ENCODE data around the gene HIVEP3. TPM values are rescaled to one million over a fixed set of nuclear protein-coding genes. Genes with fewer than 3 reads are reported as not detected.
A peak's percentile ranks its signal among the peaks of the same experiment; 100 is the strongest.
"Not testable (repeated sequence)": the region's sequence is repeated elsewhere in the genome, so short reads cannot be mapped to it uniquely, and the experiment has no call there.

The HIVEP3 gene
- total and polyA plus RNA-seq, 4 donors = 7.0 to 14.7 (median 8.8) TPM

DNA sequence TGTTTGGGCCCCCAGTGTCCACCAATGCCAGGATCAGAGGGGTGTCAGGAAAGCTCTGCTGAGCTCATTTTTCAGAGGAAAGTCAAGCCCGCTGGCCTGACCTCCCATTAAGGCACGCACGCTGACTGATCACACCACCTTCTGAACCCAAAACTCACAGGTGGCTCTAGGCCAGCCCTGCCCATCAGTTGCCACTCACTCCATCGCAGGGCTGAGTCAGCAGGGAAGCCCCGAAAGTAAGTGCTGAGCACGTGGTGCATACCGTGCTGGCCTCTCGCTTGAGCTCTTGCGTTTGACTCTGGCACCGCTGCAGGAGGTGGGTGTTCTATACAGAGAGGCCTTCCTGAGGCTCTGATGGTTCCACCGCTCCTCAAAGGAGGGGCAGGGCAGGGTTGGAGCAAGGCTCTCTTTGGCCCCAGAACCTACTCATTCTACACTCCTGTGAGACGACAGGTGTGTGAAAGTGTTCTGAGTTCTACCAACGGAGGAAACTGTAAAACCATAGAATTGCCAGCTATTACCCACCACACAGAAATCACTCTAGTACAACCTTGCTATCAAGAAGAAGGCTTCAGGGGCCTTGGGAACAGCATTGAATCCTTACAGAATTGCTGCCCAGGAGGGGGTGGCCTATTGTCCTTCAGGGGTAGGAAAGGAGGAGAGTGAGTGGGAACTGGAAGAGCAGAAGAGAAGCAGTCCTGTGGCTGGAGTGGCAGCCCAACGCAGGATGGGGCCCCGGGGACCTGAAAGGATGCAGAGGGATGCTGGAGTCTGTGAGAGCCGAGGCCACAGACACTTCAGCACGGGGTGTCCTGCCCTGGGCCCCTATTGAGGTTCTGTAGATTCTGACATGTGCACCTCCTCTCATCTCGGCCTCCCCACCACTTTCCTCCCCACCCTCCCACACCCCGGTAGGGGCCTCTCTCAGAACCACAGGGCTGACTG lies 219.5 kb downstream of the HIVEP3 start:
- Histone ChIP-seq H3K27ac (ENCODE audit: low read depth in 1 of 2, low read length in 1 of 2) (no peak overlapping the region), H3K36me3 (ENCODE audit: control insufficient read depth in 4 of 4, insufficient read depth in 4 of 4, low read length in 4 of 4) (no peaks in the 10 kb centered on the region), H3K9me3 (ENCODE audit: control insufficient read depth in 4 of 4, insufficient read depth in 3 of 4, low read length in 3 of 4) (no peaks in the 10 kb centered on the region), H3K9ac (ENCODE audit: insufficient read depth in 1 of 2, low read length in 2 of 2) (no peak overlapping the region), H3K4me1 (ENCODE audit: control insufficient read depth in 5 of 5, insufficient read depth in 5 of 5, low read length in 5 of 5) (peaks cover 0 to 3% (median 0%) of the 10 kb centered on the region in 5 donors), H3K4me3 (no peak overlapping the region), H3K27me3 (ENCODE audit: control insufficient read depth in 3 of 3, insufficient read depth in 3 of 3, low read length in 2 of 3) (no peaks in the 10 kb centered on the region)
- peak in 2 of 3 donors; percentile 17 to 46 for DNase-seq
- TF ChIP-seq, protein P1, sequence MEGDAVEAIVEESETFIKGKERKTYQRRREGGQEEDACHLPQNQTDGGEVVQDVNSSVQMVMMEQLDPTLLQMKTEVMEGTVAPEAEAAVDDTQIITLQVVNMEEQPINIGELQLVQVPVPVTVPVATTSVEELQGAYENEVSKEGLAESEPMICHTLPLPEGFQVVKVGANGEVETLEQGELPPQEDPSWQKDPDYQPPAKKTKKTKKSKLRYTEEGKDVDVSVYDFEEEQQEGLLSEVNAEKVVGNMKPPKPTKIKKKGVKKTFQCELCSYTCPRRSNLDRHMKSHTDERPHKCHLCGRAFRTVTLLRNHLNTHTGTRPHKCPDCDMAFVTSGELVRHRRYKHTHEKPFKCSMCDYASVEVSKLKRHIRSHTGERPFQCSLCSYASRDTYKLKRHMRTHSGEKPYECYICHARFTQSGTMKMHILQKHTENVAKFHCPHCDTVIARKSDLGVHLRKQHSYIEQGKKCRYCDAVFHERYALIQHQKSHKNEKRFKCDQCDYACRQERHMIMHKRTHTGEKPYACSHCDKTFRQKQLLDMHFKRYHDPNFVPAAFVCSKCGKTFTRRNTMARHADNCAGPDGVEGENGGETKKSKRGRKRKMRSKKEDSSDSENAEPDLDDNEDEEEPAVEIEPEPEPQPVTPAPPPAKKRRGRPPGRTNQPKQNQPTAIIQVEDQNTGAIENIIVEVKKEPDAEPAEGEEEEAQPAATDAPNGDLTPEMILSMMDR (IDR thresholded peaks at IDR 0.05; ENCODE audit: control extremely low read depth, extremely low read depth) = no peak
- no peak for ATAC-seq (ENCODE audit: insufficient read depth, low FRiP score)
- 85 to 90% methylated on average over 18 to 19 of the region's 19 CpGs for WGBS, 2 donors

DNA sequence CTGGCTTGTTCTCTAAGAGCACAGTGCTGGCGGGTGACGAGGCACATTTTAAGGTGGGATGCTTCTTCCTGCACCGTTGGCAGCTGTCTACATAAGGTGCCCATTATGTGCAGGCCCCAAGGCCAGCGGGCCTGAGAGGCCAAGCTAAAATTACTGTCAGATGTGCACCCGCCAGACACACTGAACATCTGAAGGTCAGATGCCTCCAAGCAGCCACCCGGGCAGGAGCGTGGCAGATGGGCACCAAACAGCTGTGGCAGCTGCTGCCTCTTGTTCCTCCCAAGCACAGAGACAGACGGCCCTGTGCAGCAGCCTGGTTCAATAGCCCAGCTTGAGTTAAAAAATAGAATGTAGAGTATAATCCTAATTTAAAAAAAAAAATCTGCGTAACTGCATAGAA lies 222.3 kb downstream of the HIVEP3 start:
- ATAC-seq (ENCODE audit: insufficient read depth, low FRiP score) = no peak
- H3K27me3 ChIP-seq (ENCODE audit: control insufficient read depth in 3 of 3, insufficient read depth in 3 of 3, low read length in 2 of 3) = no peaks in the 10 kb centered on the region
- no peaks in the 10 kb centered on the region for H3K9me3 ChIP-seq (ENCODE audit: control insufficient read depth in 4 of 4, insufficient read depth in 3 of 4, low read length in 3 of 4)
- H3K27ac ChIP-seq (ENCODE audit: low read depth in 1 of 2, low read length in 1 of 2) = no peak overlapping the region
- H3K9ac ChIP-seq (ENCODE audit: insufficient read depth in 1 of 2, low read length in 2 of 2) = no peak overlapping the region
- 88 to 92% methylated on average over 9 of the region's 9 CpGs for WGBS, 2 donors
- TF ChIP-seq, protein P1 (IDR thresholded peaks at IDR 0.05; ENCODE audit: control extremely low read depth, extremely low read depth) = no peak
- H3K4me3 ChIP-seq = no peak overlapping the region
- peaks cover 0 to 3% (median 0%) of the 10 kb centered on the region in 5 donors for H3K4me1 ChIP-seq (ENCODE audit: control insufficient read depth in 5 of 5, insufficient read depth in 5 of 5, low read length in 5 of 5)
- no peaks in the 10 kb centered on the region for H3K36me3 ChIP-seq (ENCODE audit: control insufficient read depth in 4 of 4, insufficient read depth in 4 of 4, low read length in 4 of 4)
- no peak for DNase-seq

DNA sequence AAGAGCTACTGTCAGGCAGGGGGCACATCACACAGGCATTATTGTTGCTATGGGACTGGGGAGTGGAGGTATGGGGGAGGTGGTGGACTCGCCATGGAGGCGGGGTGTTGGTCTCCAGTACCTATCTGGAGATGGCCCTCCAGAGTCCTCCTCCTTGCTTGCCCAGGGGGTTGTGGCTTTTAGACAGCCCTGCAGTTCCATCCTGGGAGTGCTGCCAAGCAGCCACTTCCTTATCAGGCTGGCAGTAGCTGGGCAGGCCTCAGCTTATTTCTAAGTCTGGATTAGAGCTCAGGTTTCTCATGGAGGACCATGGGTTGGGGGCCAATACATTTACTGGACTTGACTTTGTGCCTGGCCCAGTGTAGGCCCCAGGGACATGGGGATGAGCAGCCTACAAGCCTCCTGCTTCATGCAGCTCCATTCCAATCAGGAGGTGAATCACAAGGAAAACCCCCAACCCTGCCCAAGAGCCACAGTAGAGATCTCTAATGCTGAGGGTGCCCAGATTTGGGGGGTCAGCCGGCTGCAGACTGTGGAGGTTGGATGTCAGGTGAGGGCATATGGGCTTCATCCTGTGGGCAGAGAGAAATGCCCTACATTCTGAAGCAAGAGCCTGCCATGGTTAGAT lies 223.5 kb downstream of the HIVEP3 start:
- no peak overlapping the region for H3K4me3 ChIP-seq
- ATAC-seq (ENCODE audit: insufficient read depth, low FRiP score) (no peak), DNase-seq (peak in 1 of 3 donors; percentile 29)
- H3K27ac ChIP-seq (ENCODE audit: low read depth in 1 of 2, low read length in 1 of 2) = no peak overlapping the region
- 46 to 65% methylated on average over 3 of the region's 3 CpGs for WGBS, 2 donors
- no peak overlapping the region for H3K9ac ChIP-seq (ENCODE audit: insufficient read depth in 1 of 2, low read length in 2 of 2)
- H3K36me3 ChIP-seq (ENCODE audit: control insufficient read depth in 4 of 4, insufficient read depth in 4 of 4, low read length in 4 of 4) = no peaks in the 10 kb centered on the region
- TF ChIP-seq, protein P1 (IDR thresholded peaks at IDR 0.05; ENCODE audit: control extremely low read depth, extremely low read depth) = no peak
- no peaks in the 10 kb centered on the region for H3K4me1 ChIP-seq (ENCODE audit: control insufficient read depth in 5 of 5, insufficient read depth in 5 of 5, low read length in 5 of 5)
- no peaks in the 10 kb centered on the region for H3K27me3 ChIP-seq (ENCODE audit: control insufficient read depth in 3 of 3, insufficient read depth in 3 of 3, low read length in 2 of 3)
- H3K9me3 ChIP-seq (ENCODE audit: control insufficient read depth in 4 of 4, insufficient read depth in 3 of 4, low read length in 3 of 4) = no peaks in the 10 kb centered on the region

DNA sequence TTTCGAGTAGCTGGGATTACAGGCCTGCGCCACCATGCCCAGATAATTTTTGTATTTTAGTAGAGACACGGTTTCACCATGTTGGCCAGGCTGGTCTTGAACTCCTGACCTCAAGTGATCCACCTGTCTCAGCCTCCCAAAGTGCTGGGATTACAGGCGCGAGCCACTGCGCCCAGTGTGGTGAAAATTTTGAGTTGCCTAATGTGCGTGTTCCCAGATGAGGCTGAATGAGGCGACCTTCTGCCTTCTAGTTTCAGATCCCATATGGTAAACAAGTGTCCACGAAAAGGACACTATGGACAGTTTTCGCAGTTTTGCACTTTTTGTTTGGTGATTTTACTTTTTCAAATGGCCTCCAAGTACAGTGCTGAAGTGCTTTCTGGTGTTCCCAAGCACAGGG lies 226.8 kb downstream of the HIVEP3 start:
- not testable (repeated sequence) for H3K27me3 ChIP-seq (ENCODE audit: control insufficient read depth in 3 of 3, insufficient read depth in 3 of 3, low read length in 2 of 3); H3K36me3 ChIP-seq (ENCODE audit: control insufficient read depth in 4 of 4, insufficient read depth in 4 of 4, low read length in 4 of 4); H3K4me3 ChIP-seq; H3K4me1 ChIP-seq (ENCODE audit: control insufficient read depth in 5 of 5, insufficient read depth in 5 of 5, low read length in 5 of 5); H3K27ac ChIP-seq (ENCODE audit: low read depth in 1 of 2, low read length in 1 of 2); H3K9me3 ChIP-seq (ENCODE audit: control insufficient read depth in 4 of 4, insufficient read depth in 3 of 4, low read length in 3 of 4); ATAC-seq (ENCODE audit: insufficient read depth, low FRiP score); DNase-seq; H3K9ac ChIP-seq (ENCODE audit: insufficient read depth in 1 of 2, low read length in 2 of 2)
- WGBS, 2 donors = 81 to 85% methylated on average over 10 of the region's 10 CpGs
